Measurements from ENCODE around the gene SERPINE1. TPM values are rescaled to one million over a fixed set of nuclear protein-coding genes. Genes with fewer than 3 reads are reported as not detected.
"Not testable (repeated sequence)": the region's sequence is repeated elsewhere in the genome, so short reads cannot be mapped to it uniquely, and the experiment has no call there.

Gene SERPINE1
- total RNA-seq, 4 donors from 2014 or later = 4.8 to 9.4 (median 8.9) TPM

- H3K4me3 ChIP-seq (ENCODE audit: low read depth, poor library complexity, severe bottlenecking) = no peak overlapping the region
- DNase-seq (ENCODE audit: low spot score in 2 of 2) = no peak
- intact Hi-C loops (cut with DNase I; ENCODE audit: low total_unique reads) = no loop called here
- TF ChIP-seq POLR2A (IDR thresholded peaks at IDR 0.05) (no peak), CTCF (IDR thresholded peaks at IDR 0.05) (no peak)
- 83 to 95% methylated on average over 15 to 28 of the region's 45 CpGs for WGBS, 2 donors
These were observed 39.4 kb upstream of the SERPINE1 start for GRCh38 chr7:101087334-101088068.

- H3K4me3 ChIP-seq (ENCODE audit: low read depth, poor library complexity, severe bottlenecking) = no peak overlapping the region
- WGBS, 2 donors = 90 to 93% methylated on average over 8 to 20 of the region's 21 CpGs
- intact Hi-C loops (cut with DNase I; ENCODE audit: low total_unique reads) = no loop called here
- TF ChIP-seq CTCF (IDR thresholded peaks at IDR 0.05) = no peak
- no peak for TF ChIP-seq POLR2A (IDR thresholded peaks at IDR 0.05)
- no peak for DNase-seq (ENCODE audit: low spot score in 2 of 2)
These were observed 38.9 kb upstream of the SERPINE1 start for GRCh38 chr7:101088069-101088425.

GRCh38 chr7:101088858-101089529 is 37.9 kb upstream of the SERPINE1 start:
- DNase-seq (ENCODE audit: low spot score in 2 of 2) = no peak
- TF ChIP-seq POLR2A (IDR thresholded peaks at IDR 0.05) (no peak), CTCF (IDR thresholded peaks at IDR 0.05) (no peak)
- WGBS, 2 donors = 93 to 95% methylated on average over 26 to 41 of the region's 41 CpGs
- intact Hi-C loops (cut with DNase I; ENCODE audit: low total_unique reads) = no loop called here
- no peak overlapping the region for H3K4me3 ChIP-seq (ENCODE audit: low read depth, poor library complexity, severe bottlenecking)

GRCh38 chr7:101089876-101090275 is 37.0 kb upstream of the SERPINE1 start:
- intact Hi-C loops (cut with DNase I; ENCODE audit: low total_unique reads) = no loop called here
- WGBS, 2 donors = 91 to 93% methylated on average over 9 of the region's 9 CpGs
- TF ChIP-seq POLR2A (IDR thresholded peaks at IDR 0.05) (no peak), CTCF (IDR thresholded peaks at IDR 0.05) (no peak)
- no peak overlapping the region for H3K4me3 ChIP-seq (ENCODE audit: low read depth, poor library complexity, severe bottlenecking)
- no peak for DNase-seq (ENCODE audit: low spot score in 2 of 2)

- H3K4me3 ChIP-seq (ENCODE audit: low read depth, poor library complexity, severe bottlenecking); intact Hi-C loops (cut with DNase I; ENCODE audit: low total_unique reads); DNase-seq (ENCODE audit: low spot score in 2 of 2): not testable (repeated sequence)
- 92 to 98% methylated on average over 29 to 42 of the region's 53 CpGs for WGBS, 2 donors
These were observed 34.5 kb upstream of the SERPINE1 start for GRCh38 chr7:101092266-101092905.

DNA sequence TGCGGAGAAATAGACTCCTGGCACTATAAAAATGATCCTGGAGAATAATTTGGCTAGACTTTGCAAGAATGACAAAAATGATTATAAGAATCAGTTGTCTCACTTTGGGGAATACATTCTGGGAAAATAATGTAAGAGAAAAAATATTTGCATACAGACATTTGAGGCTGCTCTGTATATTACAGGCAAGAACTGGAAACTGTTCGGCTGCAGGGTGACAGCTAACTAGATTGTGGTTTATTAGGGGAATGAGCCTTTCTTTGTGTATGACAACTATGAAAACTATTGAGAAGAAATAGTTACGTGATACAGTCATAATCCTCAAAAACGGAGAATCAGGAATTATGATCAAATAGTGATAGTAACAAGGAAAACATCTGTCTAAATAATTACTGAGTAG is 33.0 kb upstream of the SERPINE1 start:
- no peak for DNase-seq (ENCODE audit: low spot score in 2 of 2)
- no peak for TF ChIP-seq CTCF (IDR thresholded peaks at IDR 0.05)
- TF ChIP-seq POLR2A (IDR thresholded peaks at IDR 0.05) = no peak
- no peak overlapping the region for H3K4me3 ChIP-seq (ENCODE audit: low read depth, poor library complexity, severe bottlenecking)
- intact Hi-C loops (cut with DNase I; ENCODE audit: low total_unique reads) = no loop called here
- WGBS, 2 donors = 64 to 70% methylated on average over 4 of the region's 4 CpGs

All from lower leg skin (tissue), 4 donors.